ENCODE results near the gene CALCB. TPM values are rescaled to one million over a fixed set of nuclear protein-coding genes. Genes with fewer than 3 reads are reported as not detected.

Gene CALCB
- total RNA-seq, 1 experiment from 2014 or later = 0.05 TPM

- DNase-seq (ENCODE audit: extremely low read depth, low read depth) = no peak
Observed at GRCh38 chr11:15115686-15116085, 42.3 kb downstream of the CALCB start.

- no peak for DNase-seq (ENCODE audit: extremely low read depth, low read depth)
Observed at GRCh38 chr11:15117751-15118150, 44.4 kb downstream of the CALCB start.

- no peak for DNase-seq (ENCODE audit: extremely low read depth, low read depth)
Observed at GRCh38 chr11:15118431-15118830, 45.0 kb downstream of the CALCB start.

GRCh38 chr11:15119352-15119751 lies 46.0 kb downstream of the CALCB start:
- no peak for DNase-seq (ENCODE audit: extremely low read depth, low read depth)

- DNase-seq (ENCODE audit: extremely low read depth, low read depth) = no peak
Observed at GRCh38 chr11:15119826-15120225, 46.4 kb downstream of the CALCB start.

GRCh38 chr11:15123849-15124248 lies 50.5 kb downstream of the CALCB start:
- no peak for DNase-seq (ENCODE audit: extremely low read depth, low read depth)

- DNase-seq (ENCODE audit: extremely low read depth, low read depth) = no peak
Observed at GRCh38 chr11:15124528-15124927, 51.1 kb downstream of the CALCB start.

- no peak for DNase-seq (ENCODE audit: extremely low read depth, low read depth)
Observed at GRCh38 chr11:15127341-15127740, 53.9 kb downstream of the CALCB start.

Other genes starting within 250 kb of the CALCB start
- 23.0 and 26.1 TPM in 2 replicates for gene CYP2R1, start 181.4 kb upstream of the CALCB start, total RNA-seq (2014; rRNA removed; shearing (Covaris generic))
- 0.29 and 1.3 TPM in 2 replicates for gene CALCA, start 101.2 kb upstream of the CALCB start, total RNA-seq (2014; rRNA removed; shearing (Covaris generic))
- 0.17 and 1.0 TPM in 2 replicates for gene INSC, start 41.3 kb downstream of the CALCB start, total RNA-seq (2014; rRNA removed; shearing (Covaris generic))